Upper lobe of left lung (tissue), 4 donors: ENCODE data around the gene ARHGAP15.

Experiments
- EP300 ChIP-seq, 4 donors: sonication (generic); formaldehyde crosslinking; IDR thresholded peaks; one replicate each; pipeline ENCODE4 v1.5.1; 2017; ENCODE audit warnings: antibody characterized with exemption in 4 of 4, control low read depth in 2 of 4
- POLR2A ChIP-seq, 4 donors: fragments of 450-650 bp; IDR thresholded peaks; one replicate each; pipeline ENCODE4 v1.5.1; 2016 to 2017; ENCODE audit warnings: antibody characterized with exemption in 4 of 4, mild to moderate bottlenecking in 2 of 4
- POLR2AphosphoS5 ChIP-seq, 2 donors: sonication (generic); formaldehyde crosslinking; IDR thresholded peaks; one replicate each; pipeline ENCODE4 v1.5.1; 2017; ENCODE audit warnings: antibody characterized with exemption in 2 of 2
- TF ChIP-seq, protein P1 (sequence below), 6 experiments: fragments of 450-650 bp in 4 of 6; fragments of 200-600 bp in 2 of 6; sonication (generic) in 2 of 6; IDR thresholded peaks; one replicate each; pipeline ENCODE4 v1.5.1; 2016 to 2019; ENCODE audit warnings: antibody characterized with exemption in 6 of 6

DNA sequence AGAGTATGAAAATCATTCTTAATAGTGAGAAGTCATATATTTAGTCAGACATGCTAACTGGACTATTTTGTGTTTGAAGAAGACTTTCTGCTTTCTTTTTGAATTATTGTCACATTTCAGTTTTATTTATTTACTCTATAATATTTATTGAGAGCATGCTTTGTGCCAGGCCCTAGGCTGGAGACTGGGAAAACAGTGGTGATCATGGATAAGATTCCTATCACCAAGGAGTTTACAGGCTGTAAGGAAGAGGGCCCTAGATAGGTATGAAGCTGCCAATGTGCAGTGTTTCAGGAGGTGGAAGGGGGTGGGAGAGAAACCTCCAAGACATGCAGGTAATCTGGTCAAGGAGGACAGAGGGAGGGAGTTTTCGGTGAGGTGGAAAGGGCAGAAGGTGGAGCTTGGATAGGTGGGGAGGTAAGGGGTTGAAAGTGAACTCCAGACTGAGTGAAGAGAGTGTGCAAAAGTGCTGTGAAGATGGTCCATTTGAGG, 207.5 kb downstream of the ARHGAP15 start:
- TF ChIP-seq, protein P1, sequence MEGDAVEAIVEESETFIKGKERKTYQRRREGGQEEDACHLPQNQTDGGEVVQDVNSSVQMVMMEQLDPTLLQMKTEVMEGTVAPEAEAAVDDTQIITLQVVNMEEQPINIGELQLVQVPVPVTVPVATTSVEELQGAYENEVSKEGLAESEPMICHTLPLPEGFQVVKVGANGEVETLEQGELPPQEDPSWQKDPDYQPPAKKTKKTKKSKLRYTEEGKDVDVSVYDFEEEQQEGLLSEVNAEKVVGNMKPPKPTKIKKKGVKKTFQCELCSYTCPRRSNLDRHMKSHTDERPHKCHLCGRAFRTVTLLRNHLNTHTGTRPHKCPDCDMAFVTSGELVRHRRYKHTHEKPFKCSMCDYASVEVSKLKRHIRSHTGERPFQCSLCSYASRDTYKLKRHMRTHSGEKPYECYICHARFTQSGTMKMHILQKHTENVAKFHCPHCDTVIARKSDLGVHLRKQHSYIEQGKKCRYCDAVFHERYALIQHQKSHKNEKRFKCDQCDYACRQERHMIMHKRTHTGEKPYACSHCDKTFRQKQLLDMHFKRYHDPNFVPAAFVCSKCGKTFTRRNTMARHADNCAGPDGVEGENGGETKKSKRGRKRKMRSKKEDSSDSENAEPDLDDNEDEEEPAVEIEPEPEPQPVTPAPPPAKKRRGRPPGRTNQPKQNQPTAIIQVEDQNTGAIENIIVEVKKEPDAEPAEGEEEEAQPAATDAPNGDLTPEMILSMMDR (IDR thresholded peaks at IDR 0.05) = no peak
- TF ChIP-seq POLR2AphosphoS5 (IDR thresholded peaks at IDR 0.05) (no peak), POLR2A (IDR thresholded peaks at IDR 0.05) (no peak), EP300 (IDR thresholded peaks at IDR 0.05) (no peak)
